ENCODE measurements around the gene SLC46A1.

SLC46A1 gene

DNA sequence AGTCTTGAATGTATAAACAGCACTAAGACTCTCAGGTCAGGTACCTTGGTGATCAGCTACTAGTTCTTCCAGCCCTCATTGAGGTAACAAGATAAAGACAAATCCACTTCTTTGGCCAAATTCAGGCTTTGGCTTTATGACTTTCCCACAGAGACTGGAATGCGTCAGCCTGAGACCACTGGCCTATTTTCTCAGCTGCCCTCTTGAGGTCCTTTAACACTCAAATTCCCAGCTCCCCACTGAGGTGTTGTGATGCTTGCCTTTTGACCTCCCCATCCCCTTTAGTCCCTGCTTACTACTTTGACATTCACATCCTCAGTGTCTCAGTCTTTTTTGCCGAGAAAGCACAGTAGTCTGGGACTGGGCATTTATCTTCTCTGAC lies 59.8 kb downstream of the SLC46A1 start:
- TF ChIP-seq, protein P1, sequence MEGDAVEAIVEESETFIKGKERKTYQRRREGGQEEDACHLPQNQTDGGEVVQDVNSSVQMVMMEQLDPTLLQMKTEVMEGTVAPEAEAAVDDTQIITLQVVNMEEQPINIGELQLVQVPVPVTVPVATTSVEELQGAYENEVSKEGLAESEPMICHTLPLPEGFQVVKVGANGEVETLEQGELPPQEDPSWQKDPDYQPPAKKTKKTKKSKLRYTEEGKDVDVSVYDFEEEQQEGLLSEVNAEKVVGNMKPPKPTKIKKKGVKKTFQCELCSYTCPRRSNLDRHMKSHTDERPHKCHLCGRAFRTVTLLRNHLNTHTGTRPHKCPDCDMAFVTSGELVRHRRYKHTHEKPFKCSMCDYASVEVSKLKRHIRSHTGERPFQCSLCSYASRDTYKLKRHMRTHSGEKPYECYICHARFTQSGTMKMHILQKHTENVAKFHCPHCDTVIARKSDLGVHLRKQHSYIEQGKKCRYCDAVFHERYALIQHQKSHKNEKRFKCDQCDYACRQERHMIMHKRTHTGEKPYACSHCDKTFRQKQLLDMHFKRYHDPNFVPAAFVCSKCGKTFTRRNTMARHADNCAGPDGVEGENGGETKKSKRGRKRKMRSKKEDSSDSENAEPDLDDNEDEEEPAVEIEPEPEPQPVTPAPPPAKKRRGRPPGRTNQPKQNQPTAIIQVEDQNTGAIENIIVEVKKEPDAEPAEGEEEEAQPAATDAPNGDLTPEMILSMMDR (IDR thresholded peaks at IDR 0.05; ENCODE audit: insufficient read depth, low read depth, low read length, missing control alignments), result no peak

DNA sequence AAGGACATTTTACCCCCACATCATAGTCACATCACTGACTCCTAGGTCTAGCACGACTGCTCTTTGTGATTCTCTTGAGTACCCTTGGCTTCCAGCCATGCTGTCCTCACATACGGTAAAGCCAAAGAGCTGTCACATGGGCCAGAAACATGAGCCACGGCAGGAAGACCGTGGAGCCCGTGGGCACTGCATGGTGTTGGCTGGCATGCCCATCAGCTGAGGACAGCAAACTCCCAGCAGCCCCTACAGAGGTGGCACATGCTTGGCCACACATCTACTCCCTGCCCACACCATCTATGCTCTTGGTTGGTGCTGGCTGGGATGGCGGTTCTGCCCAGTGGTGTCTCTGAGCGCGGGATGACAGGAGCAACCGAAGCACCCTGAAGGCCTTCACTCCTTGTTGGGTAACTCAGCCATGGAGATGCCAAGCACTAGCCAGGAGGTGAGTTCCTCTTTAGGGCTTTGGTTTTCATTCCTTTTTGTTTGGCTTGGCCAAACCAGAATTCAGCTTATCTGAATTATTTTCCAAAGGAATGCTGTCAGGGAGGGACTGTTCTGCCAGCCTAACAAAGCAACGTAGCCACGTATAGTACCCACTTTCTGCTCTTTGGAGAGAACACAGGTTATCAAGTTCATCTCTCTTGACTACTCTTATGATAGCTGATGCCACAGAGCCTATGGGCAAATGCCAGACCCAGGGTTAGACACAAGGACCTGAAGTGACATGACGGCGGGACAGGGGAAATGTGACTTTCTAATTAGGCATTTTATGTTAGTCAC lies 60.4 kb downstream of the SLC46A1 start:
- no peak for DNase-seq (ENCODE audit: low read depth)
- TF ChIP-seq, protein P1 (IDR thresholded peaks at IDR 0.05; ENCODE audit: insufficient read depth, low read depth, low read length, missing control alignments), result no peak
- no peak overlapping the region for H3K4me3 ChIP-seq (ENCODE audit: low read length)

More for the DNA sequence above, 59.8 kb downstream of the SLC46A1 start:
- no peak for DNase-seq (ENCODE audit: low read depth)
- no peak overlapping the region for H3K4me3 ChIP-seq (ENCODE audit: low read length)
